GM18868 (cell line): Measurements from ENCODE around the gene SYT1.

ENCODE experiments used
- ATAC-seq: cut with Tn5 transposase; IDR thresholded peaks from one replicate; pipeline ENCODE4 v1.9.1; 2021; ENCODE audit warnings: mild to moderate bottlenecking, moderate library complexity; ENCODE audit not compliant: unreplicated experiment

SYT1 gene

GRCh38 chr12:79380402-79380801 lies 515.8 kb downstream of the SYT1 start:
- no peak for ATAC-seq

- ATAC-seq, result no peak
Observed at GRCh38 chr12:79381248-79382208, 517.0 kb downstream of the SYT1 start.

- no peak for ATAC-seq
Observed at GRCh38 chr12:79384551-79384950, 520.0 kb downstream of the SYT1 start.

GRCh38 chr12:79388011-79388410 lies 523.4 kb downstream of the SYT1 start:
- ATAC-seq, result no peak

GRCh38 chr12:79393842-79394241 lies 529.3 kb downstream of the SYT1 start:
- no peak for ATAC-seq

GRCh38 chr12:79397609-79398008 lies 533.0 kb downstream of the SYT1 start:
- ATAC-seq, result no peak

GRCh38 chr12:79400481-79400880 lies 535.9 kb downstream of the SYT1 start:
- no peak for ATAC-seq

- no peak for ATAC-seq
Observed at GRCh38 chr12:79402606-79403005, 538.0 kb downstream of the SYT1 start.

- no peak for ATAC-seq
Observed at GRCh38 chr12:79406993-79407392, 542.4 kb downstream of the SYT1 start.

- peak; percentile 96 for ATAC-seq
Observed at GRCh38 chr12:79407671-79408622, 543.4 kb downstream of the SYT1 start.

- no peak for ATAC-seq
Observed at GRCh38 chr12:79408689-79409088, 544.1 kb downstream of the SYT1 start.

- no peak for ATAC-seq
Observed at GRCh38 chr12:79409562-79409961, 545.0 kb downstream of the SYT1 start.

- ATAC-seq, result no peak
Observed at GRCh38 chr12:79411791-79412190, 547.2 kb downstream of the SYT1 start.

GRCh38 chr12:79413796-79414195 lies 549.2 kb downstream of the SYT1 start:
- no peak for ATAC-seq

GRCh38 chr12:79414252-79414651 lies 549.7 kb downstream of the SYT1 start:
- ATAC-seq, result no peak

- ATAC-seq, result no peak
Observed at GRCh38 chr12:79415321-79415720, 550.7 kb downstream of the SYT1 start.

GRCh38 chr12:79415746-79416435 lies 551.3 kb downstream of the SYT1 start:
- ATAC-seq, result no peak

GRCh38 chr12:79420146-79420618 lies 555.6 kb downstream of the SYT1 start:
- no peak for ATAC-seq

- ATAC-seq, result no peak
Observed at GRCh38 chr12:79421236-79421740, 556.7 kb downstream of the SYT1 start.

- no peak for ATAC-seq
Observed at GRCh38 chr12:79422060-79422812, 557.7 kb downstream of the SYT1 start.
